Vagina (tissue), 2 donors: Measurements from ENCODE around the gene FERD3L. TPM values are rescaled to one million over a fixed set of nuclear protein-coding genes. Genes with fewer than 3 reads are reported as not detected.

ENCODE experiments used
- DNase-seq, 2 donors: peaks; one replicate each; pipeline ENCODE4 v3.0.0-alpha.2; 2017; ENCODE audit errors: extremely low spot score in 2 of 2
- H3K27ac ChIP-seq: fragments of 200-600 bp; sonication (generic); one replicate; pipeline ENCODE4 v1.5.1; 2019
- H3K27me3 ChIP-seq: fragments of 200-600 bp; sonication (generic); one replicate; pipeline ENCODE4 v1.5.1; 2019
- H3K36me3 ChIP-seq, 2 donors: fragments of 200-600 bp; sonication (generic); one replicate each; pipeline ENCODE4 v1.5.1; 2017 to 2019
- H3K4me1 ChIP-seq: fragments of 200-600 bp; sonication (generic); one replicate; pipeline ENCODE4 v1.5.1; 2019
- H3K4me3 ChIP-seq, 2 donors: fragments of 200-600 bp; sonication (generic); 1 replicate in 1 of 2; 2 replicates in 1 of 2; pipeline ENCODE4 v1.5.1; 2016 to 2019
- H3K9me3 ChIP-seq: fragments of 200-600 bp; sonication (generic); one replicate; pipeline ENCODE4 v1.5.1; 2019
- POLR2A ChIP-seq, 2 donors: fragments of 450-650 bp; IDR thresholded peaks; one replicate each; pipeline ENCODE4 v1.6.1; 2017; ENCODE audit warnings: antibody characterized with exemption in 2 of 2, mild to moderate bottlenecking in 2 of 2, moderate library complexity in 2 of 2
- POLR2AphosphoS5 ChIP-seq, 2 donors: sonication (generic); formaldehyde crosslinking; IDR thresholded peaks; one replicate each; pipeline ENCODE4 v1.9.0; 2017; ENCODE audit warnings: antibody characterized with exemption in 2 of 2, mild to moderate bottlenecking in 2 of 2, low read depth in 1 of 2; ENCODE audit not compliant: insufficient read depth in 1 of 2
- intact Hi-C: fragments of 100-400 bp; cut with DNase I; formaldehyde crosslinking; loops from one replicate; pipeline ENCODE4 v1.15.1; 2023
- total RNA-seq: library from RNA; depleted of rRNA; stranded (reverse); fragments of >200 nt; gene quantifications from one replicate; pipeline ENCODE4 v1.2.3, GENCODE V29; 2016
- TF ChIP-seq, protein P1 (sequence below), 3 experiments: fragments of 450-650 bp in 2 of 3; fragments of 200-600 bp in 1 of 3; sonication (generic) in 1 of 3; IDR thresholded peaks; one replicate each; pipeline ENCODE4 v1.5.1; 2017 to 2019; ENCODE audit warnings: antibody characterized with exemption in 3 of 3, mild to moderate bottlenecking in 2 of 3, moderate library complexity in 2 of 3

FERD3L gene
- total RNA-seq, 1 donor from 2014 or later, result not detected

DNA sequence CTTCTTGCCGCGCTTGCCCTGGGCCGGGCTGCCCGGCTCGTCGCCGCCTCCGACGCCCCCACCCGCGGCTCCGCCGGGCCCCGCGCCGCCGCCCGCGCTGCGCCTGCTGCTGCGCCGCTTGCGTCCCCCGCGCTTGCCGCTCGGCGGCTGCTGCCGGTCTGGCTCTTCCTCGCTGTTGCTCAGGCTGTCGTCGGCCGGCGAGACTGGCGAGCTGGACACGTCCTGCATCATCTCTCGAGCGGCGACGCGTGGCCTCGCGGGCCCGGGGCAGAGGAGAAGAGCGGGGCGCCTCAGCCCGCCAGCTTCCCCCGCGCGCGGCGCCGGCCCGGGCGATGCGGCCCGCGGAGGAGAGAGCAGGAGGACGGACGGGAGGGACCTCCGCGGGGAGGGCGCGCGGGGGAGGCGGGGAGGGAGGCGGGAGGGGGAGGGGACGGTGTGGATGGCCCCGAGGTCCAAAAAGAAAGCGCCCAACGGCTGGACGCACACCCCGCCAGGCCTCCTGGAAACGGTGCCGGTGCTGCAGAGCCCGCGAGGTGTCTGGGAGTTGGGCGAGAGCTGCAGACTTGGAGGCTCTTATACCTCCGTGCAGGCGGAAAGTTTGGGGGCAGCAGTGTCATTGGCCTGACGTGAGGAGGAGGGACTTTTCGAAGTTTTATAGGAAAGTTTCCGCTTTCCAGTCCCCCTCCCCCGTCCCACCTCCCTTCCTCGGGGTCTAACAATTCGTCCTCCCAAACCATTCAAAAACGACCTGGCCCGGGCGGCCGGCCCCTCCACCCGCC is 27.9 kb downstream of the FERD3L start, which contains the start of gene TWIST1:
TSS of gene TWIST1 (minus strand) at position 546 of the 779 bp plus-strand sequence. CDS start at position 231, 315 bp downstream.
- TF ChIP-seq POLR2AphosphoS5 (IDR thresholded peaks at IDR 0.05; ENCODE audit: insufficient read depth in 1 of 2, low read depth in 1 of 2), result peak in 1 of 2 donors; percentile 77
- TF ChIP-seq, protein P1, sequence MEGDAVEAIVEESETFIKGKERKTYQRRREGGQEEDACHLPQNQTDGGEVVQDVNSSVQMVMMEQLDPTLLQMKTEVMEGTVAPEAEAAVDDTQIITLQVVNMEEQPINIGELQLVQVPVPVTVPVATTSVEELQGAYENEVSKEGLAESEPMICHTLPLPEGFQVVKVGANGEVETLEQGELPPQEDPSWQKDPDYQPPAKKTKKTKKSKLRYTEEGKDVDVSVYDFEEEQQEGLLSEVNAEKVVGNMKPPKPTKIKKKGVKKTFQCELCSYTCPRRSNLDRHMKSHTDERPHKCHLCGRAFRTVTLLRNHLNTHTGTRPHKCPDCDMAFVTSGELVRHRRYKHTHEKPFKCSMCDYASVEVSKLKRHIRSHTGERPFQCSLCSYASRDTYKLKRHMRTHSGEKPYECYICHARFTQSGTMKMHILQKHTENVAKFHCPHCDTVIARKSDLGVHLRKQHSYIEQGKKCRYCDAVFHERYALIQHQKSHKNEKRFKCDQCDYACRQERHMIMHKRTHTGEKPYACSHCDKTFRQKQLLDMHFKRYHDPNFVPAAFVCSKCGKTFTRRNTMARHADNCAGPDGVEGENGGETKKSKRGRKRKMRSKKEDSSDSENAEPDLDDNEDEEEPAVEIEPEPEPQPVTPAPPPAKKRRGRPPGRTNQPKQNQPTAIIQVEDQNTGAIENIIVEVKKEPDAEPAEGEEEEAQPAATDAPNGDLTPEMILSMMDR (IDR thresholded peaks at IDR 0.05), result no peak
- peak in 1 of 2 donors; percentile 22 for TF ChIP-seq POLR2A (IDR thresholded peaks at IDR 0.05)
- Histone ChIP-seq H3K4me3 (peak within 1 kb of the TSS; percentile 63 to 67), H3K4me1 (peaks cover 25% of the 10 kb centered on the region), H3K27me3 (peaks cover 8% of the 10 kb centered on the region), H3K36me3 (no peaks in the 10 kb centered on the region), H3K27ac (peak within 1 kb of the TSS; percentile 82), H3K9me3 (no peaks in the 10 kb centered on the region)
- intact Hi-C loops, result loop anchor here (5.0 kb wide), 1 partner anchor 355 kb away; no protein-coding TSS in a partner anchor
- DNase-seq, result peak in 1 of 2 donors; percentile 90

DNA sequence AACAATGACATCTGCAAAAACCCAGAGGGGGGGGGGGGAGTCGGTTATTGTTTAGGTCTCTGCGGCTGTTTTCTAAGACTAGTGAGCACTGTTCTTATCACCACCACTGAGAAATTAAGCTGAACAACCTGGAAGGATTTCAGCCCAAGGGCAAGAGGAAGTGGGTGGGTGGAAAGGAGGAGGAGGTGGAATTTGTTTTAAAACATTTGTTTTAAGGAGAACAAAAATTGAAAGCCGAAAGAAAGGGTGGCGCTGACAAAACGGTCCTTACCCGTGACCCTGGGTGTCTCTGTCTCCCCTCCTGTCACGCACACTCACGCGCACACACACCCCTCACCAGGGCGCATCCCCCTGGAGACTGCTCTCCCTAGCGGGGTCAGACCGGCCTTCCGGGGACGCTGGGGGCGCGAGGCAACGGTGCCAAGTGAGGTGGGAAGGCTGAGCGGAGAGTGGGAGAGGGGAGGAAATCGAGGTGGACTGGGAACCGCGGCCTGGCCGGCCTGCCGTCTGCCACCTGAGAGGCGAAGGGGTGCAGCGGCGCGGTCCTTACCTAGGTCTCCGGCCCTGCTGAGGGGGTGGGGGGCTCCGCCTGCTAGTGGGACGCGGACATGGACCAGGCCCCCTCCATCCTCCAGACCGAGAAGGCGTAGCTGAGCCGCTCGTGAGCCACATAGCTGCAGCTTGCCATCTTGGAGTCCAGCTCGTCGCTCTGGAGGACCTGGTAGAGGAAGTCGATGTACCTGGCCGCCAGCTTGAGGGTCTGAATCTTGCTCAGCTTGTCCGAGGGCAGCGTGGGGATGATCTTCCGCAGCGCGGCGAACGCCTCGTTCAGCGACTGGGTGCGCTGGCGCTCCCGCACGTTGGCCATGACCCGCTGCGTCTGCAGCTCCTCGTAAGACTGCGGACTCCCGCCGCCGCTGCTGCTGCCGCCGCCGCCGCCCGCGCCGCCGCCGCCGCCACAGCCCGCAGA is 28.8 kb downstream of the FERD3L start:
- peak overlapping the region; percentile 63 to 67 for H3K4me3 ChIP-seq
- H3K9me3 ChIP-seq, result no peaks in the 10 kb centered on the region
- H3K27me3 ChIP-seq, result peaks cover 8% of the 10 kb centered on the region
- no peaks in the 10 kb centered on the region for H3K36me3 ChIP-seq
- intact Hi-C loops, result loop anchor here (5.0 kb wide), 1 partner anchor 354 kb away; no protein-coding TSS in a partner anchor
- H3K4me1 ChIP-seq, result peaks cover 25% of the 10 kb centered on the region
- DNase-seq, result no peak
- TF ChIP-seq POLR2A (IDR thresholded peaks at IDR 0.05), result no peak
- TF ChIP-seq POLR2AphosphoS5 (IDR thresholded peaks at IDR 0.05; ENCODE audit: insufficient read depth in 1 of 2, low read depth in 1 of 2), result peak in 1 of 2 donors; percentile 32
- peak overlapping the region; percentile 82 for H3K27ac ChIP-seq

DNA sequence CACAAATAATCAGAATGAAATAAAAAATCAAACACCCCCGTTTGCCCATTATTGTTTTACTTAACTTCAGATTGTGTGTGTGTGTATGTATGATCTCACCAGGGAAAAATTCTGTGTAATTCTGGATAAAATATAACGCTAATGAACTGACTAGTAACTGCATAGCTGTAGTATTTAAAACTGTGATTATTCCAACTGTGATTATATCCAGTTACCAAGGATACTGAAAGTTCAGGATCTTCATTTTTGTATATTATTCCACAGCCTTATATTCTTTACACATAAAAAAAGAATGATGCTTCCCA is 30.7 kb downstream of the FERD3L start:
- Histone ChIP-seq H3K27ac (no peak overlapping the region), H3K36me3 (no peaks in the 10 kb centered on the region), H3K9me3 (no peaks in the 10 kb centered on the region), H3K27me3 (peaks cover 8% of the 10 kb centered on the region), H3K4me3 (no peak overlapping the region), H3K4me1 (peaks cover 25% of the 10 kb centered on the region)
- TF ChIP-seq POLR2AphosphoS5 (IDR thresholded peaks at IDR 0.05; ENCODE audit: insufficient read depth in 1 of 2, low read depth in 1 of 2) (no peak), POLR2A (IDR thresholded peaks at IDR 0.05) (no peak)
- TF ChIP-seq, protein P1 (IDR thresholded peaks at IDR 0.05), result no peak
- intact Hi-C loops, result no loop called here
- DNase-seq, result no peak

DNA sequence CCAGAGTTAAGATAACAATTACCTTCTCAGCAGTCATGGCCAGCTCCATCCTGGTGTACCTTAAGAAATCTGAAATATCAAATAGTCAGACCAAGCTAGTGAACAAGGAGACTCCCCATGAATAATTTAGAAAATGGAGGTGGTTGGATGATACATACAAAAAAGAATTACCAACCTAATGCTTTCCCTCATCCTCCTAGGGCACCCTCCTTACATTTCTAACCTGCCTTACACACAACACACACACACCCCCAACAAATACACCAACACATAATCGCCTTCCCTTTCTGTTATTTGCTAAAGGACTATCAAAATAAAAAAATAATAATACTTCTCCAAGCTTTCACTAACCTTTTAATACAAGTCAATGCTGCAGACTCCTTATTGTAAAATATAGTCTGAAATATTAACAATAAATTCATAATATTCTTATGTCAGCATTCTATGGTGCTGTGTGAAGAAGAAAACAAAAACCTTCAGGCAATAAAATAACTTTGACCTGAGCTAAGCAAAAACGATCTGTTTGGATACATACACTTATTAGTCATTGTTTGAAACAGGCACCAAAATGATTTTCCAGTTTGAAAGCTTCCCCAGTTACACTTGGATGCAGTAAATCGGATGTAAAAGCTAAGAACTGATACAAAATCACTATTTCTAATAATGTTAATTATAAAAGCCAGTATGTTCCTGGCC is 31.2 kb downstream of the FERD3L start:
- no peaks in the 10 kb centered on the region for H3K9me3 ChIP-seq
- H3K27me3 ChIP-seq, result peaks cover 8% of the 10 kb centered on the region
- H3K36me3 ChIP-seq, result no peaks in the 10 kb centered on the region
- no peak overlapping the region for H3K4me3 ChIP-seq
- H3K27ac ChIP-seq, result no peak overlapping the region
- intact Hi-C loops, result no loop called here
- TF ChIP-seq POLR2A (IDR thresholded peaks at IDR 0.05), result no peak
- no peak for TF ChIP-seq POLR2AphosphoS5 (IDR thresholded peaks at IDR 0.05; ENCODE audit: insufficient read depth in 1 of 2, low read depth in 1 of 2)
- TF ChIP-seq, protein P1 (IDR thresholded peaks at IDR 0.05), result no peak
- H3K4me1 ChIP-seq, result peaks cover 25% of the 10 kb centered on the region
- no peak for DNase-seq

DNA sequence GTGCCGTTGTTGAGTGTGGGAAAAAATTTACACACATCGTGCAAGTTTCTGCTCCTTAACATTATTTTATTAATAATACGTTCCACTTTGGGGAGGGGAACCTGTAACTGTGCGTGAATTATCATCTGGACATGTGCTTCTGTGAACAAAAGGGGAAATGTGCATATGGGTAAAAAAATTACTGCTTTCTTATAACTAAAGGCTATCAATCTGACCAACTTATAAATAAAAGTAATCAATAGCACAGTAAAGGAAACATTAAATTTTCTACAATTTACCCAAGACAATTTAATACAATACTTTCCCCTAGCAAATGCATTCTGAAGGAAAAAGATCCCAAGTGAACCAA is 32.2 kb downstream of the FERD3L start:
- no peak for DNase-seq
- intact Hi-C loops, result no loop called here
- Histone ChIP-seq H3K4me3 (no peak overlapping the region), H3K27me3 (peaks cover 3% of the 10 kb centered on the region), H3K4me1 (peaks cover 23% of the 10 kb centered on the region), H3K9me3 (no peaks in the 10 kb centered on the region), H3K36me3 (no peaks in the 10 kb centered on the region), H3K27ac (no peak overlapping the region)
- TF ChIP-seq, protein P1 (IDR thresholded peaks at IDR 0.05), result no peak
- TF ChIP-seq POLR2AphosphoS5 (IDR thresholded peaks at IDR 0.05; ENCODE audit: insufficient read depth in 1 of 2, low read depth in 1 of 2) (no peak), POLR2A (IDR thresholded peaks at IDR 0.05) (no peak)
